SK-N-SH (cell line): ENCODE data around the gene NCKAP5L. TPM values are rescaled to one million over a fixed set of nuclear protein-coding genes. Genes with fewer than 3 reads are reported as not detected.

ENCODE experiments used
- CTCF ChIA-PET: fragments of 300-600, 350-600 bp; formaldehyde crosslinking; extraction: SDS; loops from one replicate; lab custom pipeline; 2021; lab: Yijun Ruan, JAX
- POLR2A ChIA-PET: fragments of 350-600 bp; sonication (Branson Sonifier 250); formaldehyde crosslinking; extraction: SDS; loops from one replicate; lab custom pipeline; 2020; ENCODE audit warnings: antibody characterized with exemption, inconsistent platforms; lab: Yijun Ruan, JAX
- DNase-seq: peaks from one replicate; pipeline ENCODE4 v3.0.0; 2012
- H2AFZ ChIP-seq: fragments of 200-600 bp; sonication (generic); 2 replicates; pipeline ENCODE4 v1.8.1; 2016; ENCODE audit warnings: antibody characterized with exemption, mild to moderate bottlenecking, low read depth
- H3F3A ChIP-seq: fragments of 200-600 bp; sonication (generic); replicated peaks from 2 replicates; pipeline ENCODE3; 2016; ENCODE audit warnings: antibody characterized with exemption, mild to moderate bottlenecking; ENCODE audit not compliant: insufficient read depth
- H3K27ac ChIP-seq, 2 experiments: fragments of 200-500 bp in 1 of 2; fragments of 200-600 bp in 1 of 2; sonication (Bioruptor generic) in 1 of 2; sonication (generic), shearing (Covaris generic) in 1 of 2; 2 replicates each; pipeline versions ENCODE4 v1.5.1 to v1.6.1; 2014 to 2016; ENCODE audit warnings: low read depth in 2 of 2, inconsistent platforms in 1 of 2, low read length in 1 of 2, mild to moderate bottlenecking in 1 of 2, mixed read lengths in 1 of 2
- H3K27me3 ChIP-seq: fragments of 200-600 bp; sonication (generic), shearing (Covaris generic); 2 replicates; pipeline ENCODE4 v1.6.1; 2016; ENCODE audit warnings: mixed run types; ENCODE audit not compliant: insufficient read depth
- H3K36me3 ChIP-seq, 2 experiments: fragments of 200-500 bp in 1 of 2; fragments of 200-600 bp in 1 of 2; sonication (Bioruptor generic) in 1 of 2; sonication (generic) in 1 of 2; replicated peaks in 1 of 2; 2 replicates each; pipeline versions ENCODE3 to v1.5.1; 2014 to 2016; ENCODE audit warnings: low read length in 1 of 2, mild to moderate bottlenecking in 1 of 2; ENCODE audit not compliant: insufficient read depth in 2 of 2, control insufficient read depth in 1 of 2
- H3K4me1 ChIP-seq, 2 experiments: fragments of 200-500 bp in 1 of 2; fragments of 200-600 bp in 1 of 2; sonication (Bioruptor generic) in 1 of 2; sonication (generic), shearing (Covaris generic) in 1 of 2; 2 replicates each; pipeline versions ENCODE4 v1.5.1 to v1.6.1; 2014 to 2016; ENCODE audit warnings: low read depth in 1 of 2, low read length in 1 of 2, mixed run types in 1 of 2; ENCODE audit not compliant: insufficient read depth in 2 of 2, control insufficient read depth in 1 of 2
- H3K4me2 ChIP-seq: fragments of 200-600 bp; sonication (generic), shearing (Covaris generic); 2 replicates; pipeline ENCODE4 v1.6.1; 2017; ENCODE audit warnings: mixed run types
- H3K4me3 ChIP-seq, 2 experiments: fragments of 200-500 bp in 1 of 2; fragments of 200-600 bp in 1 of 2; sonication (Bioruptor generic) in 1 of 2; sonication (generic), shearing (Covaris generic) in 1 of 2; 2 replicates each; pipeline versions ENCODE4 v1.5.1 to v1.8.1; 2014 to 2016; ENCODE audit warnings: low read depth in 2 of 2, inconsistent platforms in 1 of 2, low read length in 1 of 2, mild to moderate bottlenecking in 1 of 2, mixed read lengths in 1 of 2, moderate library complexity in 1 of 2
- H3K79me2 ChIP-seq: fragments of 200-600 bp; sonication (generic); 2 replicates; pipeline ENCODE4 v1.8.1; 2017; ENCODE audit warnings: mild to moderate bottlenecking; ENCODE audit not compliant: insufficient read depth
- H3K9ac ChIP-seq: fragments of 200-600 bp; sonication (generic); 2 replicates; pipeline ENCODE4 v1.6.1; 2017; ENCODE audit warnings: mixed run types
- H3K9me2 ChIP-seq: fragments of 200-600 bp; sonication (generic); 2 replicates; pipeline ENCODE4 v1.6.1; 2017; ENCODE audit warnings: mixed run types
- H3K9me3 ChIP-seq: fragments of 200-600 bp; sonication (generic); 2 replicates; pipeline ENCODE4 v1.6.1; 2017; ENCODE audit warnings: mixed run types, mild to moderate bottlenecking, moderate library complexity
- H4K20me1 ChIP-seq: fragments of 200-600 bp; sonication (generic); 2 replicates; pipeline ENCODE4 v1.6.1; 2017; ENCODE audit warnings: mild to moderate bottlenecking, mixed run types; ENCODE audit not compliant: insufficient read depth
- CHD2 ChIP-seq: fragments of 150-350 bp; IDR thresholded peaks from 2 replicates; pipeline ENCODE4 v1.6.1; 2018; ENCODE audit warnings: low read length; ENCODE audit not compliant: partially characterized antibody
- ELF1 ChIP-seq: IDR thresholded peaks from 2 replicates; pipeline ENCODE4 v1.4.0; 2012
- EZH2phosphoT487 ChIP-seq: fragments of 200-600 bp; sonication (generic); IDR thresholded peaks from 2 replicates; pipeline ENCODE4 v1.6.1; 2017; ENCODE audit warnings: low read depth, mixed run types, mild to moderate bottlenecking, antibody characterized with exemption, moderate library complexity, borderline replicate concordance
- FOSL2 ChIP-seq: IDR thresholded peaks from 2 replicates; pipeline ENCODE4 v1.4.0; 2012; ENCODE audit warnings: low read depth, mild to moderate bottlenecking, moderate library complexity, borderline replicate concordance
- FOXM1 ChIP-seq: IDR thresholded peaks from 2 replicates; pipeline ENCODE4 v1.4.0; 2012; ENCODE audit warnings: low read depth, mild to moderate bottlenecking
- GABPA ChIP-seq: IDR thresholded peaks from 2 replicates; pipeline ENCODE4 v1.4.0; 2012; ENCODE audit warnings: low read depth, mild to moderate bottlenecking
- GATA2 ChIP-seq: sonication (generic); formaldehyde crosslinking; IDR thresholded peaks from 2 replicates; pipeline ENCODE4 v1.5.0; 2020; ENCODE audit warnings: mild to moderate bottlenecking, missing genetic modification reagents
- IRF3 ChIP-seq: fragments of 150-350 bp; IDR thresholded peaks from 2 replicates; pipeline ENCODE4 v1.6.1; 2016; ENCODE audit warnings: mild to moderate bottlenecking, low read depth, low read length
- MEF2A ChIP-seq: IDR thresholded peaks from 2 replicates; pipeline ENCODE4 v1.4.0; 2012; ENCODE audit warnings: low read depth, borderline replicate concordance
- MXI1 ChIP-seq: IDR thresholded peaks from 2 replicates; pipeline ENCODE4 v1.6.1; 2012; ENCODE audit warnings: mild to moderate bottlenecking, low read depth, low read length, improper control_type of control experiment
- POLR2AphosphoS5 ChIP-seq: IDR thresholded peaks from 2 replicates; pipeline ENCODE4 v1.6.1; 2012; ENCODE audit warnings: low read depth, low read length
- RCOR1 ChIP-seq: fragments of 150-350 bp; IDR thresholded peaks from 2 replicates; pipeline ENCODE4 v1.6.1; 2017; ENCODE audit warnings: antibody characterized with exemption, low read length
- RFX5 ChIP-seq: IDR thresholded peaks from 2 replicates; pipeline ENCODE4 v1.6.1; 2012; ENCODE audit warnings: mild to moderate bottlenecking, improper control_type of control experiment, low read length
- SIN3A ChIP-seq: IDR thresholded peaks from 2 replicates; pipeline ENCODE4 v1.6.1; 2012; ENCODE audit warnings: low read depth, mild to moderate bottlenecking, low read length, moderate library complexity, borderline replicate concordance
- SMC3 ChIP-seq: IDR thresholded peaks from 2 replicates; pipeline ENCODE4 v1.6.1; 2012; ENCODE audit warnings: low read depth, low read length, improper control_type of control experiment
- TCF12 ChIP-seq: IDR thresholded peaks from 2 replicates; pipeline ENCODE4 v1.4.0; 2012
- USF1 ChIP-seq: IDR thresholded peaks from 2 replicates; pipeline ENCODE4 v1.4.0; 2012; ENCODE audit warnings: low read depth, borderline replicate concordance
- WGBS: methylation state at CpG from one replicate; pipeline ENCODE4 v1.1.6; 2017; ENCODE audit warnings: low lambda C conversion rate; 5-methylcytosine and 5-hydroxymethylcytosine counted together
- polyA plus RNA-seq, 3 experiments: library from polyadenylated mRNA; depleted of rRNA; stranded (reverse); fragments of >200 nt; gene quantifications; 2 replicates each; pipeline ENCODE4 v1.2.3, GENCODE V29; 2012
- TF ChIP-seq, protein P1 (sequence below): IDR thresholded peaks from 2 replicates; pipeline ENCODE4 v1.4.0; 2012; ENCODE audit warnings: low read depth, borderline replicate concordance
- TF ChIP-seq, protein P2 (sequence below): IDR thresholded peaks from 2 replicates; pipeline ENCODE4 v1.6.1; 2012; ENCODE audit warnings: mild to moderate bottlenecking, low read depth, low read length, moderate library complexity

The NCKAP5L gene
- polyA plus RNA-seq, 1 of the 3 experiments (the other 2 are of a cell fraction) = 8.9 TPM

GRCh38 chr12:49874142-49874897, 46.1 kb upstream of the NCKAP5L start:
- Histone ChIP-seq H3K9me2 (no peaks in the 10 kb centered on the region), H3K27me3 (no peaks in the 10 kb centered on the region), H3K4me3 (no peak overlapping the region), H3F3A (peaks cover 13% of the 10 kb centered on the region), H3K9ac (no peak overlapping the region), H3K9me3 (no peaks in the 10 kb centered on the region), H3K27ac (no peak overlapping the region), H2AFZ (no peak overlapping the region), H4K20me1 (no peaks in the 10 kb centered on the region), H3K36me3 (no peaks in the 10 kb centered on the region), H3K4me2 (no peak overlapping the region), H3K79me2 (no peaks in the 10 kb centered on the region), H3K4me1 (peaks cover 25 to 51% of the 10 kb centered on the region in 2 experiments)
- DNase-seq = no peak
- 68% methylated on average over 8 of the region's 12 CpGs for WGBS
- ChIA-PET POLR2A (no interaction called here), CTCF (interaction anchor here (2.5 to 14.1 kb wide), 3 partner anchors 72 to 181 kb away, joined by 10 to 312 read pairs (median 18); partner anchors contain the start of gene AQP6)
- TF ChIP-seq EZH2phosphoT487 (no peak), MXI1 (peak; percentile 42), POLR2AphosphoS5 (no peak)
- TF ChIP-seq, protein P1, sequence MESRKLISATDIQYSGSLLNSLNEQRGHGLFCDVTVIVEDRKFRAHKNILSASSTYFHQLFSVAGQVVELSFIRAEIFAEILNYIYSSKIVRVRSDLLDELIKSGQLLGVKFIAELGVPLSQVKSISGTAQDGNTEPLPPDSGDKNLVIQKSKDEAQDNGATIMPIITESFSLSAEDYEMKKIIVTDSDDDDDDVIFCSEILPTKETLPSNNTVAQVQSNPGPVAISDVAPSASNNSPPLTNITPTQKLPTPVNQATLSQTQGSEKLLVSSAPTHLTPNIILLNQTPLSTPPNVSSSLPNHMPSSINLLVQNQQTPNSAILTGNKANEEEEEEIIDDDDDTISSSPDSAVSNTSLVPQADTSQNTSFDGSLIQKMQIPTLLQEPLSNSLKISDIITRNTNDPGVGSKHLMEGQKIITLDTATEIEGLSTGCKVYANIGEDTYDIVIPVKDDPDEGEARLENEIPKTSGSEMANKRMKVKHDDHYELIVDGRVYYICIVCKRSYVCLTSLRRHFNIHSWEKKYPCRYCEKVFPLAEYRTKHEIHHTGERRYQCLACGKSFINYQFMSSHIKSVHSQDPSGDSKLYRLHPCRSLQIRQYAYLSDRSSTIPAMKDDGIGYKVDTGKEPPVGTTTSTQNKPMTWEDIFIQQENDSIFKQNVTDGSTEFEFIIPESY = no peak

DNA sequence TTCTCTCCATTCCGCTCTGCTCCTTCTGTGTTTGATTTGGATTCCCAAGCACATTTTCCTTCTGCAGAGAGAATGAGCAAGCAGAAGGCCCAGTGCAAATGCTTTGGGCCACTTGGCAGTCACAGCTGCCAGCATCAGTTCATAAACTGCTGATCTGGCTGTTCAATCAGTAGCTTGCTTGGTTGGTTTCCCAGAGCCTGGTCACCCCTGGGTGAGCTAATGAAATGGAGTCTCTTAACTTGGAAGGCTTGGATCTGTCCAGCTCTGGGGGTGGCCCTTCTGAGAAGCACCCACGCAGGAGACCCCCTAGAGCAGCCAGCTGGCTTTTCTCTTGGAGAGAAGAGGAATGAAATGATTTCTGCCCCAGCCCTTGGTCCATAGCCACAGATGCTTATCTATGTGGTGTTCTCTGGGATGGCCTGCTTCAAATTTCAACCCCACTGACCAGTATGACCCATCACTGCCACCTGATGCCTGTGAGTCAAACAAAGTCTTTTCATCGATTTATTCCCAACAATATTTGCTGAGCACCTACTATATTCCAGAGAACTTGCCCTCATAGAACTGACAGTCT, 45.2 kb upstream of the NCKAP5L start:
- Histone ChIP-seq H3K36me3 (no peaks in the 10 kb centered on the region), H3K4me2 (0 out of 2 replicates have a peak overlapping the region, but pooled peaks have one; percentile 19), H3K9ac (no peak overlapping the region), H3K27me3 (no peaks in the 10 kb centered on the region), H2AFZ (no peak overlapping the region), H3K9me3 (no peaks in the 10 kb centered on the region), H3K4me1 (peaks cover 32 to 59% of the 10 kb centered on the region in 2 experiments), H3K4me3 (no peak overlapping the region), H3K9me2 (no peaks in the 10 kb centered on the region), H3K79me2 (no peaks in the 10 kb centered on the region), H3F3A (peaks cover 15% of the 10 kb centered on the region), H4K20me1 (no peaks in the 10 kb centered on the region), H3K27ac (peak overlapping the region; percentile 12 to 18; a peak in 1 of 4 replicates)
- 61% methylated on average over 2 of the region's 3 CpGs for WGBS
- POLR2A ChIA-PET = no interaction called here
- CTCF ChIA-PET = interaction anchor here (1.0 to 14.1 kb wide), 7 partner anchors 21 to 197 kb away, joined by 3 to 312 read pairs (median 6); partner anchors contain the start of genes AQP6 and TMBIM6
- no peak for DNase-seq
- TF ChIP-seq GABPA (no peak), RFX5 (no peak), SIN3A (no peak), ELF1 (no peak), FOXM1 (no peak), RCOR1 (peak; percentile 26), USF1 (no peak), GATA2 (0 out of 2 replicates have a peak, but pooled peaks have one; percentile 21), CHD2 (no peak), FOSL2 (no peak), MEF2A (no peak), TCF12 (peak; percentile 96), SMC3 (no peak), IRF3 (no peak)
- TF ChIP-seq, protein P2, sequence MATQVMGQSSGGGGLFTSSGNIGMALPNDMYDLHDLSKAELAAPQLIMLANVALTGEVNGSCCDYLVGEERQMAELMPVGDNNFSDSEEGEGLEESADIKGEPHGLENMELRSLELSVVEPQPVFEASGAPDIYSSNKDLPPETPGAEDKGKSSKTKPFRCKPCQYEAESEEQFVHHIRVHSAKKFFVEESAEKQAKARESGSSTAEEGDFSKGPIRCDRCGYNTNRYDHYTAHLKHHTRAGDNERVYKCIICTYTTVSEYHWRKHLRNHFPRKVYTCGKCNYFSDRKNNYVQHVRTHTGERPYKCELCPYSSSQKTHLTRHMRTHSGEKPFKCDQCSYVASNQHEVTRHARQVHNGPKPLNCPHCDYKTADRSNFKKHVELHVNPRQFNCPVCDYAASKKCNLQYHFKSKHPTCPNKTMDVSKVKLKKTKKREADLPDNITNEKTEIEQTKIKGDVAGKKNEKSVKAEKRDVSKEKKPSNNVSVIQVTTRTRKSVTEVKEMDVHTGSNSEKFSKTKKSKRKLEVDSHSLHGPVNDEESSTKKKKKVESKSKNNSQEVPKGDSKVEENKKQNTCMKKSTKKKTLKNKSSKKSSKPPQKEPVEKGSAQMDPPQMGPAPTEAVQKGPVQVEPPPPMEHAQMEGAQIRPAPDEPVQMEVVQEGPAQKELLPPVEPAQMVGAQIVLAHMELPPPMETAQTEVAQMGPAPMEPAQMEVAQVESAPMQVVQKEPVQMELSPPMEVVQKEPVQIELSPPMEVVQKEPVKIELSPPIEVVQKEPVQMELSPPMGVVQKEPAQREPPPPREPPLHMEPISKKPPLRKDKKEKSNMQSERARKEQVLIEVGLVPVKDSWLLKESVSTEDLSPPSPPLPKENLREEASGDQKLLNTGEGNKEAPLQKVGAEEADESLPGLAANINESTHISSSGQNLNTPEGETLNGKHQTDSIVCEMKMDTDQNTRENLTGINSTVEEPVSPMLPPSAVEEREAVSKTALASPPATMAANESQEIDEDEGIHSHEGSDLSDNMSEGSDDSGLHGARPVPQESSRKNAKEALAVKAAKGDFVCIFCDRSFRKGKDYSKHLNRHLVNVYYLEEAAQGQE = no peak
